HuH-7.5 (cell line): ENCODE measurements around the gene TCP11L2.
A peak's percentile ranks its signal among the peaks of the same experiment; 100 is the strongest.
"Not testable (repeated sequence)": the region's sequence is repeated elsewhere in the genome, so short reads cannot be mapped to it uniquely, and the experiment has no call there.

Experiments used
- DNase-seq: peaks from one replicate; pipeline ENCODE4 v3.0.0; 2011; ENCODE audit warnings: low spot score

Gene TCP11L2

DNA sequence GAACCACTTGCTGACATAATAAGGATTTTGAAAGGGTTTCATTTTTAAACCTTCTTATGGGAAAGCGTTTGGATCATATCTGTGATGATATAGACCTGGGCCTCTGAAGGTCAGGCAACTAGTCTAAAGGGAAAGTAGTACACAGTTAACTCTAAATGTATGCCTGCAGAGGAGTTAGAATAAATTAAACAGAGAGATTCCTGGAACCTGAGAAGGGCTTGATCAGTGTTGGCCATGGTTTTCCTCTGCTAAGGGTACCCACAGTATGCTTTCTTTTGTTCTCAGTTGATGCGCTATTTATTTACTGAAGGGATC, 40.6 kb downstream of the TCP11L2 start:
- no peak for DNase-seq

DNA sequence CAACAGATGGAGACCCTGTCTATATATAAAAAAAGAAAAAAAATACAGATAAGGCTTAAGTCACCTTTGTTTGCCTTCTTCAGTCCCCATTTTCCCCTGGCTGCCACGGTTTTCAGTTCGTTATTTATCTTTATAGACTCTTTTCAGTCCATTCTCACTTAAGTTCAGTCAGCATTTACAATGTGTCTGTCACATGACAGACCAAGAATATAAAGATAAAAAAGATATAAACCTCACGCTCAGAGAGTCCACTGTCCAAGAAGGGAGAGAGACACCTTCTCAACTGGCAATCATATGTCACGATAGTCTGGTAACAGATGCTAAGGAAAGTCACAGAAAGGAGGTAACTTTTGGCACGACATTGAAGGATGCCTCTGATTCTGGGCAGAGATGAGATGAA, 41.6 kb downstream of the TCP11L2 start:
- DNase-seq: no peak

DNA sequence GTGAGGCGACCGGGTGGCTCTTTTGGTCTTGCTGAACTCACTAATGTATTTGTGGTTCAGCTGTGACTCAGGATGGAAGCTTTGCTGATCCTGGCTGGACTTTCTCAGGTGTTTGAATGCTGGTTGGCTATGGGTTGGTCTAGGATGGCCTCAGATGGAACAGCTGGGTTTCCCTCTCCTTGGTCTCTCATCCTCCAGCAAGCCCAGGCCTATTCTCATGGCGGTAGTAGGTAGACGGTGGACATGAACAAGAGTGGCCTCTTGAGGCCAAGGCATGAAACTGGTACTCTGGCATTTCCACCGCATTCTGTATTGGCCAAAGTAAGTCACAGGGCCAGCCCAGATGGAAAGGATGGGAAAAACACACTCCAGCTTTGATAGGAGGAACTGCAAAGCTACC, 43.2 kb downstream of the TCP11L2 start:
- peak; percentile 35 for DNase-seq

DNA sequence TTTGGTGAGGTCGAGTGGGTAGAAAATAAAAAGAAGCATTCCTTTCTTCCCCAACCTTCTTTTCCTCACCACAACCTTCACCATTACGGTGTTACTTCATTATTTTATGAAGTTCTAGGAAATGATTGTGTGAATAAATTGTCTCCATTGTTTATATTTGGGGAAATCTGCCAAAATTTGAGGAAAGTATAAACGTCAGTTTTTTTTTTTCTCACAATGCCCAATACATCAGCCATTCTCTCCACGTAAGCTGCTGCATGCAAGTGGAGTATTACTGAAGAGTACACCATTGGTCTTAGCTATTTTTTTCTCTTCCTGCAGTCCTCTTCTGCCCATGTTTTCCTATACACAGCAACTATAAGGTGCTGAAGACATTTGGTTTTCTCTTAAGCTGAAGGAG, 45.9 kb downstream of the TCP11L2 start:
- no peak for DNase-seq

DNA sequence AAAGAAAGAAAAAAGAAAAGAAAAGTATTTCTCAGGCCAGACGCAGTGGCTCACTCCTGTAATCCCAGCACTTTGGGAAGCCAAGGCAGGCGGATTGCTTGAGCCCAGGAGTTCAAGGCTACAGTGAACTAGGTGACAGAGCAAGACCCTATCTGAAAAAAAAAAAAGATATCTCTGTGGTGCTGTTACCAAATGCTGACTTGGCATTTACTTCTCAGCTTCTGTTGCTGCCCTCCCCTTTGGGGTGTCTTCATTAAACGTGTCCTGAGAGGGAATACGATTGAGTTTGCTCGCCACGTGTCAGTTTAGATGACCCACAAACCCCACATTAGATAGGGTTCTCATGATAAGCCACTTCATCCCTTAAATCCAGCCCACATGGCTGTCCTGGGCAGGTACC, 50.6 kb downstream of the TCP11L2 start:
- DNase-seq: no peak

DNA sequence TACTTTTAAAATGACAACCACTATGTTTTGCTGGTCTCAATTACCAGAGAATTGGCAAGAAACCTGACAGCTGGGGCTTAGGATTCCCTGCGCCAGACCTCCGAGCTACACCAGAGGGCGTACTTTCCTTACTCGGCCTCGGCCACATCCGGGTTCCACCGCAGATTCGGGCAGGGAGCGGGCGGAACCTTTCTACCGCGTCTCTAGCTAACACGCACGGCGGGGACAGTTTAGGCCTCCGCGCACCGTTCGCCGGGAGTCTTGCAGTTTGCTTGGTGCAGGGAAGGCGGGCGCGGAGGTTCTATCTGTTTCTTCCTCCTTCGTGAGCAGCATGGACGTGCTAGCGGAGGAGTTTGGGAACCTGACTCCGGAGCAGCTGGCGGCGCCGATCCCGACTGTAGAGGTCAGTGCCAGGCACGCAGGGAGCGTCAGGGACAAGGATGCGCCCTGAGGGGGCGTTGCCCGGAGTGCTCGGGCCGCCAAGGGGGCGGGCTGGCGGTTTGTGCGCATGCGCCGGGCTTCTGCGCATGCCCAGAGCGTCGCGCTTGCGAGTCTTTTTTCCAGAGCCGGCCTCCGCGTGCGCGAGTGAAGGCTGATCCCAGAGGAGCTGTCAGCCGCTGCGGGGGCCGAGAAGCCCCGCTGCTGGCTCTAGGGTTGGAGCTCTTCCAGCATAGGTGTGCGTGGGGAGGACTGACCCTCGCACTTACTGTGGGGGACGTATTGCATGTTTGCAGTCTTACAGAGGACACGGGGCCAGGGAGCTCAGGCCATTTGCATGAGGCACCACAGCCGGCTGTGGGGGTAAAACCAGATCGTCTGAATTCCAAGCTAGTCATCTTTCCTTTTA, 55.2 kb downstream of the TCP11L2 start, which contains the start of gene POLR3B:
POLR3B (plus strand) TSS at position 200 of the 847 bp plus-strand sequence; CDS start at position 332, 132 bp downstream.
- DNase-seq: peak; percentile 85

DNA sequence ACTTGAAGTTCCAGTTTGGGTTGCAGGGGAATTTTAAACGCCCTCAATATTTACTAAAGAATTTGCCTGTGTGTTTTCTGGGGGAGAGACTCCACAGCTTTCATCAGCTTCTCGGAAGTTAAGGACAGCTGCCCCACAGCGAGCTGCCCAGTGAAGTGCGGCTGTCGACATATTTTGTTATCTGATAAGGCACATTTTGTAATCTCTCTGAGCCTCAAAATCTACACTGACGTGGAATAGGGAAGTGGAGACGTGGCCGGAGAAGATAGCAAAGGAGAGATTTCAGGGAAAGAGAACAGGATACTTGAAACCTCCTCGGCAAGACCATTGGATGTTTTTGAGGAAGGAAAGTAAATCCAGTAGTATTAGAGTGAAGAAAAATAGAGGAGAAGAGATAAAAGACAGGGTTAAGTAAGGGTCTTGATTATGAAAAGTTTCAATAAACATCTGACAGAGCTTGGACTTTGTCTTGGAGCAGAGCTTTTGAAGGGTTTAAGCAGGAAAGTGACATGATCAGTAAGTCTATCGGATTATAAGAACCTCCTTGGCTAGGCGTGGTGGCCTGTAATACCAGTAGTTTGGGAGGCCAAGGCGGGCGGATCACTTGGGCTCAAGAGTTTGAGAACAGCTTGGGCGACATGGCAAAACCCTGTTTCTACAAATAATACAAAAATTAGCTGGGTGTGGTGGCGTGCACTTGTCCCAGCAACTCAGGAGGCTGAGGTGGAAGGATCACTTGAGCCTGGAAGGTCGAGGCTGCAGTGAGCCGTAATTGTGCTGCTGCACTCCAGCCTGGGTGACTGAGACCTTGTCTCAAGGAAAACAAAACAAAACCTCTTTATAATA, 56.1 kb downstream of the TCP11L2 start:
- peak; percentile 57 for DNase-seq

DNA sequence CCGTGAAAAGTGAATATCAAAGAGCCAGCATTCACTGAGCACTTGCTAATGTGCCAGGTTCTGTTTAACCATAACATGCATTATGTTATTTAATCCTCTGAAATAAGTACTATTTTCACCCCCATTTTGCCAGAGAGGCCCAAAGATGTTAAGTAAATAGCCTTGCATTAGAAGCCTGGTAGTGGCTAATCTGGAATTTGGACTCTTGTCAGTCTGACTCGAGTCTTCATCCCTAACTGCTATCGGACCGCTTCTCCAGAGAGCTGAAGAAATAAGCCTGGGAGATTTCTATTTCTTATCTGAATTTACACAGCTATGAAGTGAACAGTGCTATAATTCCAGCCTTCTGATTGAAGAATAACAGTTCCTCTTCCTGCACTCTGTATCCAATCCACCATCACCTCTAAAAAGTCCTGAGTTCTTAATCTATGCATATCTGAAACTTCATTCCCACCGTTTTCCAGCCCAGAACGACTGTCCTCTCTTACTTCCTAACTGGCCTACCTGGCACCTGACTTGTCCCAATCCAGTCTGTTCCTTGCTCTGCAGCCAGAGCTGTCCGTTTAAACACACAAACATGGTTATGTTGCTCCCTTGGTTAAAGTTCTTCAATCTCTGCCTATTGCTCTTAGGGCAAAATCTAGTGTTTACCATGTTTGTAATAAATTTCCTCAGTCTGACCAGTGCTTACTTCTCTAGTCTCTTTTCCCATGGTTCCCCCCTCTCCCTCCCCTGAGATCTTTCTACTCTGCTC, 57.3 kb downstream of the TCP11L2 start:
- no peak for DNase-seq

DNA sequence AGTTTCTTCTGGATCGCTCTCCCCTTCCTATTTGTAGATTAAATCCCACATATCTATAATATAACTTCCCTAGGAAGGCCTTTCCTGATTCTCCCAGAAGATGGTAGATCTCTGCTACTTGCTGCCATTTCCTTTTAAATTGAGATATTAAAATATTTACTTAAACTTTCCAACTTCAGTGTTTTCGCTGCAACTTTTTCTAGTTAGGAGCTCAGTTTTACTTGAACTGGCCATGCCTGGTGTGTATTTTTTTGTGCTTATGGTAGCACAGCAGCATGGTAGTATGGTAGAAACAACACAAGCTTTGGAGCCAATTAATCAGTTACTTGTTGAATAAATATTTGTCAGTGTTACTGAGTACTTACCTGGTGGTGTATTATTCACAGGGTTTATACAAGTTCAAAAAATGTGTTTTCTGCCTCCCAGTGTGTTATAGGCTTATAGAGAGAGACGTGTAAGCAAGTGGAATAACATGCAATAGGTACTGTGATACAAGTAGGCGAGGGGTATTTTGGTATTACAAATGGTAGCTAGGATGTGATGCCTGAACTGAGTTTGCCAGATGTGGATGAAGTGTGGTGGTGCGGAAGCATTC, 58.0 kb downstream of the TCP11L2 start:
- DNase-seq: no peak

DNA sequence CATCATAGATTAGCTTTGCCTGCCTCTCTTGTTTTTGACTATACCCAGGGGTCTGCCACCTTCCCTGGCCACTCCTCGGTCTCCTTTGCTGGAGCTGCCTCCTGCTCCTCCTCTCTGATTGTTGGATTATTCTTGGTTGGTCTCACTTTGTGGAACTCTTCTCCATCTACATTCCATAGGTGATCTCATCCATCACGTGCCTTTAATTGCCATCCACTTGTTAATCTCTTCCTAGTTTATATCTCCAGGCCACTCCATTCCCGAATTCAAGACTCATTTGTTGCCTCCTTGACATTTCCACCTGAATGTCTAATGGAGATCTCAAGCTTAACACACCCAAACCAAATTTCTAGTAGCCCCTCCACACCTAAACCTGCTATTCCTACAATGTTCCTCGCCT, 60.4 kb downstream of the TCP11L2 start:
- no peak for DNase-seq

DNA sequence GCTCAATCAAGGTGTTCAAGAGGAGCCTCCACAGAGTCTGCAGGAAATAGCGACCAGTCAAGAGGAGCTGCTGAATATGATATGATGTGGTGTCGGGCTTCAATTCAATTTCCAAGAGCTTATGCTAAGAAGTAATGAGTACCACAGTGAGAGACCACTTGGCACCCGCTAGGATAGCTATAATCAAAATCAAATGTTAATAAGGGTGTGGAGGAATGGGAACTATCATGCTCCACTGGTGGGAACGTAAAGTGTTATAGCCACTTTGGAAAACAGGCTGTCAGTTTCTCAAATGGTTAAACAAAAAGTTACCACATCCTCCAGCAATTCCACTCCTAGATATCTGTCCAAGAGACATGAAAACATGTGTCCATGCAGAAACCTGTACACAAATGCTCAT, 61.7 kb downstream of the TCP11L2 start:
- no peak for DNase-seq

DNA sequence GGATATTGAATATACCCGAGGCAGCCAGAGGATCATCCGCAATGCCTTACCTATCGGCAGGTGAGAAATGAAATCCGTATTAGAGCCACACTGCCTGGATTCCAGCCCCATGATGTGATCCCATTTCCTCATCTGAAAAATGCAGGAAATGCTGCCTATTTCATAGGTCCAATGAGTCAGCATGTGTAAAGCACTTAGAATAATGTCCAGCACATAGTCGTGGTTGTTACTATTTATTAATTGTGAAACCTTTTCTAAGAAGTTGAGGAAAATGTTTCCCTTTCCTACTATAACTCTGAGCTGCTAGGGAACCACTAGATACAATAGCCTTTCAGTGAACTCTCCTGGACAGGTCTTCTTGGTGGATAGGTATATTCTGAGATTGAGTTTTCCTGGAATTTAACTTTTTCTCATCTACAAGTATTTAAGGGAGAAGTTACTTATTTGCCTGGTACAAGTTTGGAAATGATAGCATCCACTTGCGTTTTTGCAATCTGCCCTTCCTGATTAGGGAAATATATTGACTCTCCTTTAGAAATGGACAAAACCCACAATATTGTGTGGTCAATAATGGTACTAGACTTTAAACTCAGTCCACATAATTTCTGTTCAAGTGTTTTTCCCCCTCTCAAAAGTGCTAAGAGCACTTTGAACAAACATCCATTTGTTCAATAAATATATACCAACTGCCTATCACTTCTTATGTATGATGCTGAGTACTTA, 67.3 kb downstream of the TCP11L2 start:
- no peak for DNase-seq

DNA sequence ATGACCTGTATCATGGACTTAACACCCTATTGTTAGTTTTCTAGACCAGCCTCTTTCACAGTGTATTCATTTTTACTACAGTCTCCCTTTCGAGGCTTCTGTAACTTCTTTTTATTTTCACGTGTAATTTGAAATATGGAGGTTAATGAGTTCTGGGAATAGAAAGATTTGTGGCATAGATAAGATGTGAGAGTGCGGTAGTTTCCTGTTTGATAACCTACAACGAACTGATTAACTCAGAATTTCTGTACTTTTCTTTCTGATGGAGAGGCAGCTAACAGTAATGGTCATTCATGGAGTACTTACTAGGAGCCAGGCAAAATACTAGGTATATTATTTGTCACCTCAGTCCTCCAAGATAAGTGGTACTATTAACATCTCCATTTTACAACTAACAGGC, 76.3 kb downstream of the TCP11L2 start:
- DNase-seq: no peak

DNA sequence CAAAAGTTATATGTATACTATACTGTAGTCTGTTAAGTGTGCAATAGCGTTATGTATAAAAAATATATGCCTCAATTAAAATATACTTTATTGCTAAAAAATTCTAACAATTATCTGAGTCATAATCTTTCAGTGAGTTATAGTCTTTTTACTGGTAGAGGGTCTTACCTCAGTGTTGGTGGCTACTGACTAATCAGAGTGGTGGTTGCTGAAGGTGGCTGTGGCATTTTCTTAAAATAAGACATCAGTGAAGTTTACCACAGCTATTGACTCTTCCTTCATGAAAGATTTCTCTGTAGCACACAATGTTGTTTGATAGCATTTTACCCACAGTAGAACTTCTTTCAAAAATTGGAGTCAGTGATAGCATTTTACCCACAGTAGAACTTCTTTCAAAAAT, 78.4 kb downstream of the TCP11L2 start:
- DNase-seq: no peak

DNA sequence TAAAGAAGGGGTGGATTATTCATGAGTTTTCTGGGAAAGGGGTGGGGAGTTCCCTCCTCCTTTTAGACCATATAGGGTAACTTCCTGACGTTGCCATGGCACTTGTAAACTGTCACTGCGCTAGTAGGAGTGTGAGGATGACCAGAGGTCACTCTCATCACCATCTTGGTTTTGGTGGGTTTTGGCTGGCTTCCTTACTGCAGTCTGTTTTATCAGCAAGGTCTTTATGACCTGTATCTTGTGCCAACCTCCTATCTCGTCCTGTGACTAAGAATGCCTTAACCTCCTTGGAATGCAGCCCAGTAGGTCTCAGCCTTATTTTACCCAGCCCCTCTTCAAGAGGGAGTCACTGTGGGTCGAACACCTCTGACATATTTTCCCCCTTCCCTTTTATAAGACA, 79.3 kb downstream of the TCP11L2 start:
- not testable (repeated sequence) for DNase-seq

DNA sequence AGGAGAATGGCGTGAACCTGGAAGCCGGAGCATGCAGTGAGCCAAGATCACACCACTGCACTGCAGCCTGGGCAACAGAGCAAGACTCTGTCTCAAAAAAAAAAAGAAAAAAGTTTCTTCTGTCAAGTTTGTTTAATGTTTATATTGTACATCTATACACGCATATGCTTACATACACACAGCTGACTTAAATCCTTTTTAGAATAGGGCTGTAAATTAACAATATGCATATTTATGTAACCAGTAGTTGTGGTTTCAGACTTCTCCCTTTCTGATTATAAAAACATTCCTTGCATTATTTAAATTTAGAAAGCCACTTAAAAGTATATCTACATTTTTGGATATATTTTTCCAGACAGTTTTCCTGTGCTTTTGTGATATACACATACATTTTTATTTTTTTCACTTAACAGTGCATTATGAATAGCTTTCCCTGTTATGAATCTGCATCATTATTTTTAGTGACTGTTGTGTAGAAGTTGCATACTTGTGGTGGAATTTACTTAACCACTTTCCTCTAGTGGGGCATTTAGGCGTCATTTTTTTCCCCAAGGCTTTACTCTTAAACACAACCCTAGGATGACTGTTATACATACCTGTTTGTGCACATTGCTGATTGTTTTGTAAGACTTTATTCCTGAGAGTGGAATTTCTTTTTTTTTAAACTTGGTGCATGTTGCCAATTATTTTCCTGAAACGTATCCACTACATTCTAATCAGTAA, 84.4 kb downstream of the TCP11L2 start:
- DNase-seq: no peak

DNA sequence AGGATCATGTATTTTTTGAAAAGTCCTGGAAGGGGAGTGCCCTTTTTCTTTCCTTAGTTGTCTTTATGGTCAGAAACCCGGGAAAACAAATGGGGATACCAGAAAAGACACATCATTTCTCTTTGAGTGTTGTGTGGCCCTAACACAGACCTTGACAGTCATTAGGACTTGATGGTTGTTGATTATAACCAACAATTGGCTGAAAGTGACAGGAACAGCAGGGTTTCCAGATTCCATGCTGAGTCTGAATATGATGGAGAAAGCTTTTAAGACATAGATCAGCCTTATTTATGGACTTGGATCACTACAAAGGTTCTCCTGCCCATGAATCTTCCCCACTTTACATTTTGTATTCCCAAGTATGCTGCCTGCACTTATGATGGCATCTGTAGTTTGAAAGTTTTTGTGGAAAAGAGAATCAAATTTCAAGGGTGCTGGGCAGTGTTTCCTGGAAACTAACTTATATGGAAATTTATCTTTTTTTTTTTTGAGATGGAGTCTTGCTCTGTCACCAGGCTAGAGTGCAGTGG, 85.4 kb downstream of the TCP11L2 start:
- DNase-seq: no peak

DNA sequence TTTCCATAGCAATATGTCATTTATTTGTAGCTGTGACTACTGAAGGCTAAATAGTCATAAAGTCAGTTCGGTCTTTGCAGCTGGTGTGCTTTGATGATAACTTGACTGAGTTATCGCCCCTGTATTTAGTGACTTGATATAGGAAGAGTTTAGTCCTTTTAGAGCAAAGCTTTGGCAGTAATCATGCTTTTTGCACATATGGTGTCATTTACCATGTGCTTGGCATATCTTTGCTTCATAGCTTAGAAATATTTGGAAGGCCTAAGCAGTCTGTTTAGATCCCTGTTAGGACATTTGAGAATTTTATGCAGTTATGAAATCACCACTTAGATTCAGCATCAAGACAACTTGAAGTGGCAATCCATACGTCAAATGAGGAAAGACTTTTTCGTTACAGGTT, 86.6 kb downstream of the TCP11L2 start:
- no peak for DNase-seq

DNA sequence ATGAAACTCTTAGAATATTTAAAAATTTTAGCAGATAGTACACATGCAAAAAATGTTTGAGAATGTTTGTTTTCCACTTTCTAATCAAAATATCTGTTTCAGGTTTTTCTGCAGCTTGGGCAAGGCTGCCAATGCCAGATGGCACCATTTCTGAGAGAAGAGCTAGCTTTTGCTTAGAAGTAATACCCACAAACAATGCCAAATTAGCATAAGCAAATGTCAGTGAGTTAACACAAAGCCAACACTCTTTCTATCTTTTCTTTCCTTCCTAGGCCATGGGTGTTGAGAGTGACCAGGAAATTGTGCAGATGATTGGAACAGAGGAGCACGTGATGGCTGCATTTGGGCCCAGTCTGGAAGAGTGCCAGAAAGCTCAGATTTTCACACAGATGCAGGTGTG, 90.2 kb downstream of the TCP11L2 start:
- DNase-seq: no peak
